Nephron (organoid): Measurements from ENCODE around the gene UTP14A.
A peak's percentile ranks its signal among the peaks of the same experiment; 100 is the strongest.

ENCODE experiments used
- H3K27ac Mint-ChIP-seq, 3 experiments: 2 replicates each; pipeline ENCODE4 v1.8.0; 2020; ENCODE audit warnings: mixed read lengths in 3 of 3, mild to moderate bottlenecking in 2 of 3, moderate library complexity in 1 of 3
- H3K27me3 Mint-ChIP-seq: 2 replicates; pipeline ENCODE4 v1.8.0; 2021; ENCODE audit warnings: low read depth, mild to moderate bottlenecking, moderate library complexity, mixed read lengths
- H3K36me3 Mint-ChIP-seq: 2 replicates; pipeline ENCODE4 v1.8.0; 2020; ENCODE audit warnings: low read depth, mixed read lengths
- H3K4me1 Mint-ChIP-seq: 2 replicates; pipeline ENCODE4 v1.8.0; 2020; ENCODE audit warnings: mixed read lengths
- H3K4me3 Mint-ChIP-seq, 3 experiments: 2 replicates each; pipeline ENCODE4 v1.8.0; 2020; ENCODE audit warnings: mild to moderate bottlenecking in 3 of 3, mixed read lengths in 3 of 3, moderate library complexity in 2 of 3
- H3K9me3 Mint-ChIP-seq: 2 replicates; pipeline ENCODE4 v1.8.0; 2020; ENCODE audit warnings: mixed read lengths
- TF ChIP-seq, protein P1 (sequence below), 3 experiments: fragments of 200-600 bp; sonication (generic); IDR thresholded peaks; one replicate each; pipeline ENCODE4 v1.5.0; 2021; ENCODE audit warnings: antibody characterized with exemption in 3 of 3; ENCODE audit not compliant: unreplicated experiment in 3 of 3

UTP14A gene

DNA sequence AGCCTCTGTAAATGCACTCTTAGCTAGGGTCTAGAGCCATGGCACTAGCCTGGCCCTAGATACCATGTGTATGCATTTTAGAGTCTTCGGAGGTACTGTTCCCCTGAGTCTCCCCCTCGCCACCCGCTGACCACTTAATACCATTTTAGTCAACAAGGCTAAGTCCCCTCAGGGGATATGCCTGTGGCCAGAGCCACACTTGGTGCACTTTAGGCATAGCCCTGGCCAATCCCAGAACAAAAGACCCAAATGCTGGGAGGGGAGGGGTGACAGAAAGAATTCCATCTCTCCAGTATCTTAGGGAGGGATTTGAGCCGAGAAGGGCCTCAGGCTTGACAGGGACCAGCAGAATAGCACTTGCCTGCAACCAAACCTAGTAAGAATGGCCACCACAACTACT lies 47.9 kb downstream of the UTP14A start:
- TF ChIP-seq, protein P1, sequence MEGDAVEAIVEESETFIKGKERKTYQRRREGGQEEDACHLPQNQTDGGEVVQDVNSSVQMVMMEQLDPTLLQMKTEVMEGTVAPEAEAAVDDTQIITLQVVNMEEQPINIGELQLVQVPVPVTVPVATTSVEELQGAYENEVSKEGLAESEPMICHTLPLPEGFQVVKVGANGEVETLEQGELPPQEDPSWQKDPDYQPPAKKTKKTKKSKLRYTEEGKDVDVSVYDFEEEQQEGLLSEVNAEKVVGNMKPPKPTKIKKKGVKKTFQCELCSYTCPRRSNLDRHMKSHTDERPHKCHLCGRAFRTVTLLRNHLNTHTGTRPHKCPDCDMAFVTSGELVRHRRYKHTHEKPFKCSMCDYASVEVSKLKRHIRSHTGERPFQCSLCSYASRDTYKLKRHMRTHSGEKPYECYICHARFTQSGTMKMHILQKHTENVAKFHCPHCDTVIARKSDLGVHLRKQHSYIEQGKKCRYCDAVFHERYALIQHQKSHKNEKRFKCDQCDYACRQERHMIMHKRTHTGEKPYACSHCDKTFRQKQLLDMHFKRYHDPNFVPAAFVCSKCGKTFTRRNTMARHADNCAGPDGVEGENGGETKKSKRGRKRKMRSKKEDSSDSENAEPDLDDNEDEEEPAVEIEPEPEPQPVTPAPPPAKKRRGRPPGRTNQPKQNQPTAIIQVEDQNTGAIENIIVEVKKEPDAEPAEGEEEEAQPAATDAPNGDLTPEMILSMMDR (IDR thresholded peaks at IDR 0.05; ENCODE audit: unreplicated experiment in 3 of 3): no peak

DNA sequence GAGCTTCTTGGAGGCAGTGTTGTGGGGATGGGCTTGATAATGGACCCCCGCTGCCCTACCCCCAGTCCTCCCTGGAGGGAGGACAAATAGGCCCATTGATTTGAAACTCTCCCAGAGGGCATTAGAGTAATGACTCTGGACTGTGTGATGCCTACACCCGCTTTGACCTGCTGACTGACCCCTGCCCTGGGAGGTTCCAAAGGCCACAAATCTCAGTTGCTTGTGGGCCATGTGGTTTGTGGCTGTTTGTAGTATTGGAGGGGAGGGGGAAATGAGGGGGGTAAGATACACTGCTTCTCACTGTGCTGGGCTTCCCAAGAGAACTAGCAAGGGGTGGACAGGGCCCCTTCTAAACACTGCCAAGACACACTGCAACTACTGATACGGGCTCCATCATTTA lies 48.8 kb downstream of the UTP14A start:
- peak overlapping the region in 1 of 3 experiments; percentile 76 for H3K27ac Mint-ChIP-seq
- no peaks in the 10 kb centered on the region for H3K36me3 Mint-ChIP-seq
- TF ChIP-seq, protein P1 (IDR thresholded peaks at IDR 0.05; ENCODE audit: unreplicated experiment in 3 of 3): no peak
- peak overlapping the region in 2 of 3 experiments; percentile 47 to 76 for H3K4me3 Mint-ChIP-seq
- H3K9me3 Mint-ChIP-seq: peaks cover 26% of the 10 kb centered on the region
- peaks cover 15% of the 10 kb centered on the region for H3K27me3 Mint-ChIP-seq
- peaks cover 45% of the 10 kb centered on the region for H3K4me1 Mint-ChIP-seq

More for the DNA sequence above, 47.9 kb downstream of the UTP14A start:
- Mint-ChIP-seq H3K4me3 (peak overlapping the region; percentile 54 to 76 (median 64)), H3K4me1 (peaks cover 39% of the 10 kb centered on the region), H3K36me3 (no peaks in the 10 kb centered on the region), H3K9me3 (peaks cover 25% of the 10 kb centered on the region), H3K27ac (peak overlapping the region in 2 of 3 experiments; percentile 62 to 84), H3K27me3 (peaks cover 12% of the 10 kb centered on the region)

DNA sequence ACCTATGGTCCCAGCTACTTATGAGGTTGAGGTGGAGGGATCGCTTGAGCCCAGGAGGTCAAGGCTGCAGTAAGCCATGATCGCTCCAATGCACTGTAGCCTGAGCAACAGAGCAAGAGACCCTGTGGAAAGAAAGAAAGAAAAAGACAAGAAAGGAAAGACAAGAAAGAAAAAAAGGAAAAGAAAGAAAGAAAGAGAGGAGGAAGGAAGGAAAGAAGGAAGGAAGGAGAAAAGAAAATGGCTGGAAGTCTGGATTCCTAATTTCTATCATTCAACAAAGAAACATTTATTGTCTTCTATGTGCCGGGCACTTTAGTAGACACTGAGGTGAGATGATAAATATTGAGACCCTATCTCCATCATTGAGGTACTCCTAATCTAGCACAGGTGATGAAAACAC lies 49.7 kb downstream of the UTP14A start:
- Mint-ChIP-seq H3K27ac (peak overlapping the region in 1 of 3 experiments; percentile 2), H3K4me1 (peaks cover 49% of the 10 kb centered on the region), H3K27me3 (peaks cover 17% of the 10 kb centered on the region), H3K4me3 (peak overlapping the region; percentile 47 to 69 (median 55)), H3K36me3 (no peaks in the 10 kb centered on the region), H3K9me3 (peaks cover 26% of the 10 kb centered on the region)
- TF ChIP-seq, protein P1 (IDR thresholded peaks at IDR 0.05; ENCODE audit: unreplicated experiment in 3 of 3): no peak

DNA sequence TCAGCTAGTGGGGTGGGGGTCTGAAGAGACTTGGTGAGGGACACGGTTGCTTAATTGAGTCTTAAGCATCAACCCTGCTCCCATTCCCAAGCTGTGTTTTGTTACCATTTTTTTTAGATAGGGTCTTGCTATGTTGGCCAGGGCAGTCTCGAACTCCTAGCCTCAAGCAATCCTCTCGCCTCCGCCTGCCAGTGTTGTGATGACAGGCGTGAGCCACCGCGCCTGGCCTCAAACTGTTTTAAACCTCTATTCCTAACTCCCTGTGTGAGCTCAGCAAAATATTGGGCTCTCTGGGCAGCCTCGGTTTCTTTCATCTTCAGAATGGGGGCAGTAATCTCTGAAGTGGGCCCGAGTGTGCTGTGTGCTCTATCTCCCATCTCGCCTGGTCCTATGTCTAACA lies 50.2 kb downstream of the UTP14A start:
- Mint-ChIP-seq H3K27me3 (peaks cover 17% of the 10 kb centered on the region), H3K4me3 (peak overlapping the region; percentile 73 to 79 (median 73)), H3K27ac (peak overlapping the region in 2 of 3 experiments; percentile 11 to 41), H3K4me1 (peaks cover 49% of the 10 kb centered on the region), H3K9me3 (peaks cover 26% of the 10 kb centered on the region), H3K36me3 (no peaks in the 10 kb centered on the region)
- TF ChIP-seq, protein P1 (IDR thresholded peaks at IDR 0.05; ENCODE audit: unreplicated experiment in 3 of 3): no peak

DNA sequence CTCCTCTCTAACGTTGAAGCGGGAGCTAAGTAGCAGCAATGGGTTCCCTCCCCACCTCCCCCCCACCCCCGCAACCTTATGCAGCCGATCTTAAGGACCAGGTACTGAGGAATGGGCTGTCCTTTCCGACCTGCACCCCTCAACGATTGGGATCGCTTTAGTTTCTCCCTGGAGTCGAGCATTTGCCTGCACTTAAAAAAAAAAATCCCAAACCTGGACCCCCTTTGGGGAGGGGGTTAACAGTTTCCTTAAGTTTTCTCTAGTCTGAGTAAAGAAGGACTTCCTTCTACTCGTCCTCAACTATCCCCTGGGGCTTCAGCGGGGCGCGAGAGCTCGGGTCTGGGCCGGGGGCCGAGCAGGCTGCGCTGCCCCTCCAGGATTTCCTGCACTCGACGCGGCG lies 50.8 kb downstream of the UTP14A start:
- Mint-ChIP-seq H3K27me3 (peaks cover 21% of the 10 kb centered on the region), H3K4me1 (peaks cover 49% of the 10 kb centered on the region), H3K9me3 (peaks cover 30% of the 10 kb centered on the region), H3K27ac (peak overlapping the region in 2 of 3 experiments; percentile 11 to 41), H3K36me3 (peaks cover 2% of the 10 kb centered on the region), H3K4me3 (peak overlapping the region; percentile 73 to 79 (median 73))
- TF ChIP-seq, protein P1 (IDR thresholded peaks at IDR 0.05; ENCODE audit: unreplicated experiment in 3 of 3): no peak
